ENCODE results near the gene ITGA11.

Gene ITGA11

DNA sequence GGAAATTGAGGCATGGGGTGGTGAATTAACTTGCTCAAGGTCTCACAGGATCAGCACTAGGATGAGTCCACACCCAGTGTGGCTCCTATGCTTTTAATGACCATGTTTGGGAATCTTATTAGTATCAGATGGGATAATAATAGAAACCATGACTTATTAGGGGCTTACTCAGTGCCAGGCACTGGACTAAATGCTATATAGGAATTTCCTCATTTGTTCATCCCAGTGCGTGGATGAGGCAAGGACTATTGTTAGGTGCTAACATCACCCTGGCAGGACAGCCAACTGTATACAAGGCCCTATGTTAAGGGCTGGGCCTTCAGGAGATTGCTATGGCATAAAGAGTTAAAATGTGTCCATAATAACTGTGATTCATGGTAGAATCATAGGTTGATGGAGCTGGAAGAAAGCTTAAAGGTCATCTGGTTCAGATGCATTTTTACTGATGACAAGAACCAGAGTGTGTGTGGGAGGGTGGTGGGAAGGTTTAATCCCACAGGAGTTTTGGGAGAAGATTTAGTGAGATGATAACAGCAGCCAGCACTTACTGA, 159.2 kb downstream of the ITGA11 start:
- no peak overlapping the region for H3K4me3 ChIP-seq
- DNase-seq (ENCODE audit: low spot score) = no peak
- TF ChIP-seq, protein P1, sequence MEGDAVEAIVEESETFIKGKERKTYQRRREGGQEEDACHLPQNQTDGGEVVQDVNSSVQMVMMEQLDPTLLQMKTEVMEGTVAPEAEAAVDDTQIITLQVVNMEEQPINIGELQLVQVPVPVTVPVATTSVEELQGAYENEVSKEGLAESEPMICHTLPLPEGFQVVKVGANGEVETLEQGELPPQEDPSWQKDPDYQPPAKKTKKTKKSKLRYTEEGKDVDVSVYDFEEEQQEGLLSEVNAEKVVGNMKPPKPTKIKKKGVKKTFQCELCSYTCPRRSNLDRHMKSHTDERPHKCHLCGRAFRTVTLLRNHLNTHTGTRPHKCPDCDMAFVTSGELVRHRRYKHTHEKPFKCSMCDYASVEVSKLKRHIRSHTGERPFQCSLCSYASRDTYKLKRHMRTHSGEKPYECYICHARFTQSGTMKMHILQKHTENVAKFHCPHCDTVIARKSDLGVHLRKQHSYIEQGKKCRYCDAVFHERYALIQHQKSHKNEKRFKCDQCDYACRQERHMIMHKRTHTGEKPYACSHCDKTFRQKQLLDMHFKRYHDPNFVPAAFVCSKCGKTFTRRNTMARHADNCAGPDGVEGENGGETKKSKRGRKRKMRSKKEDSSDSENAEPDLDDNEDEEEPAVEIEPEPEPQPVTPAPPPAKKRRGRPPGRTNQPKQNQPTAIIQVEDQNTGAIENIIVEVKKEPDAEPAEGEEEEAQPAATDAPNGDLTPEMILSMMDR (IDR thresholded peaks at IDR 0.05) = no peak
- H3K27ac ChIP-seq = peak overlapping the region; percentile 73 to 82

DNA sequence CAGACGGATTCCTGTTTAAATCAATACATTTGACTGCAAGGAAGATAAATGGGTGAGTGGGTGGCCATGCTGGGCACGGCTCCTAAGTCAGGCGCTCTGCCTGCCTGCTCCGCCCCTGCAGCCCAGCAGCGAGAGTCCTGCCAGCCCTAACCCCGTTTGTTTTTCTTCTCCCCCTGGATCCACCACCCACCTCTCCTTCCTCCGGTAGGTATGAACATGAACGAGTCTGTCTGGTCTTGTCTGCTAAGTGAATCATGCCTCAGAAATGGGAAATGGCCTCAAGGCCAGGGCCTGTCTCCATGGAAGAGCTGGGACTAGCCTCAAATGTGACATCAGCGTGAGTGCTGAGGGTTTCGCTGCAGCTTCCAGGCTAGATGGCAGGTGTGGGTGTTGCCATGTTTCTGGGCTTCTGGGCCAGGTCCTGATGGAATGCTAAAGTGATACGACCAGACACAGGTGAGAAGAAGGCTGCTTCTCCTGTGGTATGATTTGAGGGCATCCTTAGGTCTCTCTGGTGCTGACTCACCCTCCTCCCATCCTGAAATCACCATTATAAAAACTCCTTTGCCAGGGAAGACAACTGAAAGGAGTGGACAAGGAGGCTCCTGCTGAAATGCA, 160.0 kb downstream of the ITGA11 start:
- TF ChIP-seq, protein P1 (IDR thresholded peaks at IDR 0.05) = no peak
- DNase-seq (ENCODE audit: low spot score) = no peak
- Histone ChIP-seq H3K27ac (peak overlapping the region; percentile 73 to 82), H3K4me3 (peak overlapping the region; percentile 15)

DNA sequence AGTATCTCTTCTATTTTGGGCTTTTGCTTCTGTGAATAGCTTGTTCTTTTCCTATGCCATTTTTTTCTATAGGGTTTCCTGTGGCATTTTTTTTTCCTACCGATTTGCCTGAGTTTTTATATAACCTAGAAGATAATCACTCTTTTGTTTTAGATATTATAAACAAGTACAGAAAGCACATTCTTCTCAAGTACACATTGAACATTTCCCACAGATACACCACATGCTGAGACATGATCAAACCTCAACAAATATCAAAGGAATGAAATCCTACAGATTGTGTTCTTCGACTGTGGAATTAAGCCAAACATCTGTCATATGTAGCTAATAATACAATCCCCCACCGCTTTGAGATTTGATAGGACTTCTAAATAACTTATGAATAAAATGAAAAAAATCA, 163.6 kb downstream of the ITGA11 start:
- TF ChIP-seq, protein P1 (IDR thresholded peaks at IDR 0.05) = no peak
- no peak overlapping the region for H3K27ac ChIP-seq
- no peak for DNase-seq (ENCODE audit: low spot score)
- no peak overlapping the region for H3K4me3 ChIP-seq

GRCh38 chr15:68265674-68266073, 166.3 kb downstream of the ITGA11 start:
- TF ChIP-seq, protein P1 (IDR thresholded peaks at IDR 0.05) = no peak
- Histone ChIP-seq H3K4me3 (no peak overlapping the region), H3K27ac (no peak overlapping the region)
- DNase-seq (ENCODE audit: low spot score) = no peak

DNA sequence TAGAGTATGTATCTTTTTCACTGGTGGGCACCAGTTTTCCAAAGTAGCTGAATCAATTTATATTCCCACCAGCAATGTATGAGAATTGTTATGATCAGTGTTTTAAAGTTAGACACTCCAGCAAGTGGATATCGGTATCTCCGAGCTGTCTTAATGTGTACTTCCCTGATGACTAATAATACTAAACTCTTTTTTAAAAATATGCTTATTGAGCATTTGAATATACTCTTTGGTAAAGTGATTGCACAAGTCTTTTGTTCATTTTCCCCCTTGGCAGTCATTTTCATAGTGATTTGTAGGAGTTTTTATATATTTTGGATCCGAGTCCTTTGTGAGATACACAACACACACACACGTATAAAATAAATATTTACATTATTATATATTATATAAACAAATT, 166.9 kb downstream of the ITGA11 start:
- TF ChIP-seq, protein P1 (IDR thresholded peaks at IDR 0.05) = no peak
- no peak for DNase-seq (ENCODE audit: low spot score)
- Histone ChIP-seq H3K4me3 (no peak overlapping the region), H3K27ac (no peak overlapping the region)

DNA sequence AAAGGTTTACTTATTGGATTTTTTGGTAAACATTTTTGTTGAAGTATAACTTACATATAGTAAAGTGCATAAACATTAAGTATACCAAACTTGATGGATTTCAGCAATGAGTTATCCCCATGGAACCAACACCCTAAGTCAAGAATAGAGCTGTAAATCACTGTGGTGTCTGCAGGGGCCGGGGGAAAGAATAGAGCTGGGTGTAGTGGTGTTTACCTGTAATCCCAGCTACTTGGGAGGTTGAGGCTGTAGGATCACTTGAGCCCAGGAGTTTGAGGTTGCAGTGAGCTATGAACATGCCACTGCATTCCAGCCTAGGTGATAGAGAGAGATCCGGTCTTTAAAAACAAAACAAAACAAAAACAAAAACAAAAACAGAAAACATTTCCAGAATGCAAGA, 167.7 kb downstream of the ITGA11 start:
- no peak overlapping the region for H3K27ac ChIP-seq
- DNase-seq (ENCODE audit: low spot score) = no peak
- TF ChIP-seq, protein P1 (IDR thresholded peaks at IDR 0.05) = no peak
- H3K4me3 ChIP-seq = no peak overlapping the region
